GM20000 (cell line): Measurements from ENCODE around the gene IGLL1.

ENCODE experiments used
- DNase-seq: peaks from one replicate; pipeline ENCODE4 v3.0.0; 2012; ENCODE audit warnings: low spot score
- TF ChIP-seq, protein P1 (sequence below): IDR thresholded peaks from 2 replicates; pipeline ENCODE4 v1.5.1; 2012; ENCODE audit warnings: mild to moderate bottlenecking, control low read depth; ENCODE audit errors: extremely low read depth, missing control alignments

The IGLL1 gene

DNA sequence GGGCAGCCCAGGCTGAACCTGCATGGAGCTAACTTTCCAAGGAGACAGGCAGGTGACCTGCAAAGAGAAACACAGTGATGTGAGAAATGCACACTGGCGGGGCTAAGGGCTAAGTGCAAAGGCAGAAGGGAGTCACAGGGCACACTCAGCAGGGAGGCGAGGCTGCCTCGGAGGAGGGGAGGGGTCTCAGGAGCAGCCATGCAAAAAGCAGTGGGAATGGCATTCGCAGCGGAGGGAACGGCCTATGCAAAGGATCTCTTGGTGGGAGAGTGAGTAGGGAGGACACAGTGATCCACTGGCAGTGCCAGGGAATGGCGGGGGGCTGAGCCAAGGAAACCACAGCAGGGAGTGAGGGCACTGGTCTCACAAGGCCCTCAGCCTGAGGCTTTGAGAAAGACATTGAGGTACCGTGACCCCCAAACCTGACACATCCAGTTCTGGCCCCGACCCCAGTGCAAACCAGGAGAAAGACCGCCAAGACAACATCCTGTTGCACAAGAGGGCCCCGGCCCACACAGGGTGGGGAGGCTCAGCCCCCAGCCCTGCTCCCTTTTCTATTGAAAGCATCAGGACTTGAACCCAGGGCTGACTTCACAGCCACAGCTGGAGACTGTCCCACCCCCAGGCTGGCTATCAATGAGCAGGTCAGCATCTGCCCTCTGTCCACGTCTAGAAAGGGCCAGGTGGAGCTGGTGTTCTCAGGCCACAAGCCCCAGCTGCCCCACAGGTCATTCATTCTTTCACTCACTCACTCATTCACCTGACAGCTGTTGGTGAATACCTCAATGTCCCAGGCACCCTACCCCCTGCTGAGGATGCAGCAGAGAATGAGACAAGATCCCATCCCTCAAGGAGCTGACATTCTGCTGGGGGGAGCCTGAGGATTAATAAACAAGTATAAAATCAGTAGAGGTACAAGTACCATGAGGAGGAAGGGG lies 50.7 kb downstream of the IGLL1 start:
- TF ChIP-seq, protein P1, sequence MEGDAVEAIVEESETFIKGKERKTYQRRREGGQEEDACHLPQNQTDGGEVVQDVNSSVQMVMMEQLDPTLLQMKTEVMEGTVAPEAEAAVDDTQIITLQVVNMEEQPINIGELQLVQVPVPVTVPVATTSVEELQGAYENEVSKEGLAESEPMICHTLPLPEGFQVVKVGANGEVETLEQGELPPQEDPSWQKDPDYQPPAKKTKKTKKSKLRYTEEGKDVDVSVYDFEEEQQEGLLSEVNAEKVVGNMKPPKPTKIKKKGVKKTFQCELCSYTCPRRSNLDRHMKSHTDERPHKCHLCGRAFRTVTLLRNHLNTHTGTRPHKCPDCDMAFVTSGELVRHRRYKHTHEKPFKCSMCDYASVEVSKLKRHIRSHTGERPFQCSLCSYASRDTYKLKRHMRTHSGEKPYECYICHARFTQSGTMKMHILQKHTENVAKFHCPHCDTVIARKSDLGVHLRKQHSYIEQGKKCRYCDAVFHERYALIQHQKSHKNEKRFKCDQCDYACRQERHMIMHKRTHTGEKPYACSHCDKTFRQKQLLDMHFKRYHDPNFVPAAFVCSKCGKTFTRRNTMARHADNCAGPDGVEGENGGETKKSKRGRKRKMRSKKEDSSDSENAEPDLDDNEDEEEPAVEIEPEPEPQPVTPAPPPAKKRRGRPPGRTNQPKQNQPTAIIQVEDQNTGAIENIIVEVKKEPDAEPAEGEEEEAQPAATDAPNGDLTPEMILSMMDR: no peak
- DNase-seq: no peak

DNA sequence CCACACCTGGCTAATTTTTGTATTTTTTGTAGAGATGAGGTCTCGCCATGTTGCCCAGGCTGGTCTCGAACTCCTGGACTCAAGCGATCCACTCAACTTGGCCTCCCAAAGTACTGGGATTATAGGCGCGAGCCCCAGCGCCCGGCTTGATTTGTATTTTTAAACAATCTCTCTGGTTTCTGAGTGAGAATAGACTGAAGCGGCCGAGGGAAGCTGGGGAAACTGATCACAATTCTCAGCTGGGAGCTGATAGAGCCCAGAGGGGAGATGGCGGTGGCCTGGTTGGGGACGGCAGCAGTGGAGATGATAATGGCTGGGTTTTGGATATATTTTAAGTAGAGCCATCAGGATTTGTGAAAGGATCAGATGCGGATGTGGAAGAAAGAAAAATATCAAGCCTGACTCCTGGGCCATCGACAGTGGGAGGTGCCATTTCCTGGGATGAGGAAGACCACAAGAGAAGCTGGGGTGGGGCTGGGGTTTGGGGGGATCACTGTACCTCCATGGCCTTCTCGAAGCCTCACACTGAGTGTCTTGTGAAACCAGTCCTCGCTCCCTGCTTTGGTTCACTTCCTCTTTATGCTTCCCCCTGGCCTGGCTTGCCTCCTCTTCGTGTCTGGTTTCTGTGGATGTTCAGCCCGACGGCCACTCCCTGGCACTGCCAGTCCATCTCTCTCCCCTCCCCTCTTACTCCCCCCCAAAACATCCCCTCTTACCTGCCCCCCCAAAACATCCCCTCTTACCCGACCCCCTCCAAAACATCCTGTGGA lies 51.9 kb downstream of the IGLL1 start:
- TF ChIP-seq, protein P1: no peak
- DNase-seq: no peak

DNA sequence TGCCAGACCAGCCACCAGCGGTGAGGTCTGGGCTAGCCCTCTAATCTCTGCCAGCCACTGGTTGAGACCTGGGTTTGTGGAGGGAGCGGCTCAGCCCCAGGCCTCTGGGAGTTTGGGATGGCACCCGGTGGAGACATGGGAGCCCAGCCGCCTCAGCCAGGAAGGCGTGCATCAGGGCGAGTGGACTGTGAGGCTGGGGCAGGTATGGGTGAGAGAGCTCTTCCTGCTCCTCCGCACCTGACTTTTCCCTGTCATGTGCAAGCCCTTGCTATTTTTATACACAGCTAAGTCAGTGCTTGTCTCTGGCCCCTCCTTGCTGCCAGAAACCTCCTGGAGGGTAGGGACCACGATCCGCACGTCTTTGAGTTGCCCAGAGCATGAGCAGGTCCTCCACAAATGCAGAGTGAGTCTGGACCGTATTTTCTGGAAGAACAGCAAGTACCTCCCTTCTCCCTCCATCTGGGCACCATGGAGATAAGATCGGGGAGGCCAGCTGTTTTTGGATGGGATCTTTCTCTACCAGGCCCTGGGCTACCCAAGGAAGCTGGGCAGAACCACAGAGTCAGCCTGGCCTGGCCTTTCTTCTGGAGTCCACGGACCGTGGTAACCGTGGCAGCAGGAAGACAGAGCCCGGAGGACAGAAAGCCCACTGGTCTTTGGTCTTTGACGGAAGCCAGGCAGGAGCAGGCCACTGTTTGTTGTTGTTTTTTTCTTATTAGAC lies 53.3 kb downstream of the IGLL1 start:
- no peak for DNase-seq
- TF ChIP-seq, protein P1: no peak

DNA sequence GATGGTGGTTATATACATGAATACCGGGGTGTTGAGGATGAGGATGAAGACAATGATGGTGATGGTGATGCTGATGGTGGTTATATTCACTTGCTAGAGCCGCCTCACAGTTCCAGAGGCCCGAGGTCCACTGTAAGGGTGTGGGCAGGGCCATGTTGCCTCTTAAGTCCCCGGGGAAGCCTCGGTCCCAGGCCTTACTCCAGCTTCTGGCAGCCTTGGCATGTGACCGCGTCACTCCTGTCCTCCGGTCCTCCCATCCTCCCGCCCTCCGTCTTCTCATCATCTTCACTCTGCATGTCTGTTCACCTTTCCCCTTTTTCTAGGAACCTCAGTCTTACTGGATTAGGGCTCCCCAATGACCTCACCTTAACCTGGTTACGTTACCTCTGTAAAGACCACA lies 54.6 kb downstream of the IGLL1 start:
- TF ChIP-seq, protein P1: no peak
- no peak for DNase-seq

DNA sequence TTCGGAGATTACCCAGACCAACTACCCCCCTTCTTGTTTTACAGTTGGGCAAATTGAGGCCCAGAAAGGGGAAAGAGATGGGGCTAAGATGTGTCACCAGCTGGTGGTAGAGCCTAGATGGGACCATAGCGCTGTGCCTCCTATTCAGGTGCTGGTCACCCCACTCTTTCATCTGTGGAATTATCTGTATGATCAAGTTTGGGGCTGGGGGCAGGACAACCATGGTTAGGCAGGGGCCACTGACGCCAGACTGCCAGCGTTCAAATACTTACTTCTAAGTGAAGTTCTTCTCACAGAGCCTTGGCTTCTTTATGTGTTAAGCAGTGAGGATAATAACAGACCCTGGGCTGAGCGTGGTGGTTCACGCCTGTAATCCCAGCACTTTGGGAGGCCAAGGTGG lies 55.9 kb downstream of the IGLL1 start:
- TF ChIP-seq, protein P1: no peak
- no peak for DNase-seq

DNA sequence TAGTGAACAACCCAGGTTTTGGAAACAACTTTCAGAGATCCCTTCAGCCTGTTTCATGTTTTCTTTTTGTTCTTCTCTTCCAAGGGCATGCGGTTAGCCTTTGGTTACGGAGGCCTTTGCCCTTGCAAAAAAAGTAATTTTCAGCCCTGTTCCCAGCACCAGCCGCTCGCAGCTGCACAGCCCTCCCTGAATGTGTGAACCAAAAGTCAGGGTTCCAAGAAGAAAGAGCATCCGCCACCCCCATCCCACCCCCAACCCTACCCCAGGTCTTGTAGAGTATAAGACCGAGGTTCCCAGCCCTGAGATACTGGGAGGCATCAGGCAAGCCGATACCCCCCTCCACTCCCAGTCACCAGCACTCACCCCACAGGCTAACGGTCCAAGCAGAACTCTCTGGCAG lies 56.4 kb downstream of the IGLL1 start:
- DNase-seq: no peak
- TF ChIP-seq, protein P1: no peak
